HG03460 (cell line): Measurements from ENCODE around the gene RANBP10.
"Not testable (repeated sequence)": the region's sequence is repeated elsewhere in the genome, so short reads cannot be mapped to it uniquely, and the experiment has no call there.

ENCODE experiments used
- ATAC-seq: cut with Tn5 transposase; IDR thresholded peaks from one replicate; pipeline ENCODE4 v1.9.1; 2021; ENCODE audit not compliant: unreplicated experiment

The RANBP10 gene

GRCh38 chr16:67719048-67719777, 87.1 kb downstream of the RANBP10 start, which contains the start of gene GFOD2:
TSS of gene GFOD2 (minus strand) at chr16:67719316. CDS start at chr16:67685715, 33,601 bp downstream.
- peak; percentile 84 for ATAC-seq

DNA sequence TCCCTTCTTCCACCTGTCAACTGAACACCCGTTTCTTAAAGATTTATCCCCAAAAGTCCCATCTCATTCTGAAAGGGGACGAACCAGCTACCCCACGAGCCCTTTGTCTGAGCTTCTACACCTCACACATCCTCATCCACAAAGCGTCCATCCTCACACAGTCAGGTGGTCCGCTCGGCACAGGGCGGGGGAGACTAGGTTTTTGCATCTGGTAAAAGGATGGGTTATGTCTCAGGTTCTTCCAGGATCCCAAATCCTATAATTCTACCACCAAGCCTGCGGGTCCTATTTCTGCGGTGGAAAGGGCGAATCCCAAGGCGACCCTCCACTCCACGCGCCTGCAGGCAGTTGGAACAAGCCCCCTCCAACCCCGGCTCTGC, 87.7 kb downstream of the RANBP10 start:
- peak; percentile 19 for ATAC-seq

DNA sequence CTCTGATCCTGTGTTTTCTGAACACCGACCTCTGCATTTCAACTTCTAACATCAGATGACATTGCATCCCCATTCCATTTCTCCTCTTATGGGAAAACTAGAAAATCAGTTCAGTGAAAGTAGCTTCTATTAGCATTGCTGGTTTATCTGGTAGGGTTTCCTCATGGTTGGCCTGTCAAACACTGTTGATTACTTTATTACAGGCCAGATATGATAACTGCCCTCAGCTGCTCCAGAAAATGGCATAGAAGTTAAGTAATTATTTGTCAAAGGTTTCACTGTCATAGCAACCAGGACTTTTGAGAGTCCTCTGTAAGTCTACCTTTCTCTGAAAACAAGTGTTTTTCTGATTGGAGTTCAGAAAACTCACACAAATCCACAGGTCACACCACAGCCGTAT, 90.3 kb downstream of the RANBP10 start:
- ATAC-seq: no peak

- ATAC-seq: no peak
Measured at GRCh38 chr16:67714522-67714921, 91.8 kb downstream of the RANBP10 start.

- no peak for ATAC-seq
Measured at GRCh38 chr16:67713647-67714273, 92.6 kb downstream of the RANBP10 start.

- no peak for ATAC-seq
Measured at GRCh38 chr16:67710607-67711006, 95.8 kb downstream of the RANBP10 start.

- no peak for ATAC-seq
Measured at GRCh38 chr16:67709050-67709449, 97.3 kb downstream of the RANBP10 start.

GRCh38 chr16:67708368-67708771, 98.0 kb downstream of the RANBP10 start:
- ATAC-seq: no peak

DNA sequence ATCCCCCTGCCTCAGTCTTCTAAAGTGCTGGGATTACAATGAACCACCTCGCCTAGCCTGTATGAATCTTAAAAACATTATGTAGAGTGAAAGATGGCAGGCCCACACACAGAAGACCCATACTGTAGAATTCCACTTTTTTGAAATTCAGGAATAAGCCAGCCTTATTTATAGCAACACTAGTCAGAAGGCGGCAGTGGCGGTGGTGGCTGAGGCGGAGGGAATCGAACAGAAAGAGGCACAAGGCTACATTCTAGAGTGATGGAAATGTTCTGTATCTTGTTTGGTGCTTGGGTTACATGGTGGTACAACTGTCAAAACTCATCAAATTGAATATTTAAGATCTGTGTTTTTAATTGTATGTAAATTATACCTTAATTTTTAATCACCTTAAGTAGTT, 98.6 kb downstream of the RANBP10 start:
- ATAC-seq: no peak

DNA sequence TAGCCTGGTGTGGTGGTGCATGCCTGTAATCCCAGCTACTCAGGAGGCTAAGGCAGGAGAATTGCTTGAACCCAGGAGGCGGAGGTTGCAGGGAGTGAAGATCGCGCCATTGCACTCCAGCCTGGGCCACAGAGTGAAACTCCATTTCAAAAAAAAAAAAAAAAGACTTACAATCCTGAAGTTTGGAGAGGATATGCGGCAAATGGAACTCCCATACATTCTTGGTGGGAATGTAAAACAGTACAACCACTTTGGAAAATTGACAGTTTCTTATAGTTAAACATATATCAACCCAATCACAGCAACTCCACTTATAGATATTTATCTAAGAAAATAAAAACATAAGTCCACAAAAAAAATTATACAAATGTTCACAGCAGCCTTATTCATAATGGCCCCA, 99.2 kb downstream of the RANBP10 start:
- no peak for ATAC-seq

DNA sequence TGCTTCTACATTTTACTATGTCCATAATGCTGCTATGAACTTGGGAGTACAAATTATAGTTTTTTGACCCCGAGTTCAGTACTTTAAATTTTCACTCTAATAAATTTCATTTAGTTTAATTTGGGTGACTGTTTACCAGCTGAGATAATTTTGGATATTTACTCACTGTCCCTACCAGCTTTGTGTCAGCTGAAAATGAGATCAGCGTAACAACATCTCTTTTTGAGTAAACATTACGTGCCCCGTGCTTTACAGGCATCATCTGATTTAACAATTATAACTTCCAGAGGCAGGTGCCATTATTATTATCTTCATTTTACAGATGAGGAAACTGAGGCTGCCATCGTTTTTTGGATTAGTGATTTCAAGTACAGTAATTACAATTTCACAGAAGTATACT, 102.2 kb downstream of the RANBP10 start:
- ATAC-seq: no peak

- no peak for ATAC-seq
Measured at GRCh38 chr16:67703626-67704025, 102.7 kb downstream of the RANBP10 start.

- ATAC-seq: no peak
Measured at GRCh38 chr16:67702130-67702529, 104.2 kb downstream of the RANBP10 start.

DNA sequence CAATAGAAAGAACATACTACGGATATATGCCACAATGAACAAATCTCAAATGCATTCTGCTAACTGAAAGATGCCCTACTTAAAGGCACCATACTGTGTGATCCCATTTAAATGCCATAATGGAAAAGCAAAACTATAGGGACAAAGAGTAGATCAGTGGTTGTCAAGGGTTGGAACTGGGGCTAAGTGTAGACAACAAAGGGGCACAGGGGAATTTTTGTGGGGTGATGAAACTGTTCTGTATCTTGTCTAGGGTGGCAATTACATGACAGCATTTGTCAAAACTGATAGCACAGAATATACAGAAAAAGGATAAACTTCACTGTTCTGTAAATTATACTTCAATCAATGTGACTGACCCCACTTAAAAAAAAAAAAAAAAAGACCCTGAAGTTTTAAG, 104.9 kb downstream of the RANBP10 start:
- ATAC-seq: no peak

DNA sequence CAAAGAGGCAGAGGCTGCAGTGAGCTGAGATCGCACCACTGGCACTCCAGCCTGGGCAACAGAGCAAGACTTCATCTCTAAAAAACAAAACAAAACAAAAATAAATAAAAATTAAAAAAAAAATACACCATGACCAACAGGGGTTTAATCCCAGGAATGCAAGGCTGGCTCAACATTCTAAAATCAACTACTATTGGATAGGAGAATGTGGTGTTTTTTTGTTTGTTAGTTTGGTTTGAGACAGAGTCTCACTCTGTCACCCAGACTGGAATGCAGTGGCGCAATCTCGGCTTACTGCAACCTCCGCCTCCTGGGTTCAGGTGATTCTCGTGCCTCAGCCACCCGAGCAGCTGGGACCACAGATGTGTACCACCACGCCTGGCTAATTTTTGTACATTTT, 107.1 kb downstream of the RANBP10 start:
- ATAC-seq: no peak

DNA sequence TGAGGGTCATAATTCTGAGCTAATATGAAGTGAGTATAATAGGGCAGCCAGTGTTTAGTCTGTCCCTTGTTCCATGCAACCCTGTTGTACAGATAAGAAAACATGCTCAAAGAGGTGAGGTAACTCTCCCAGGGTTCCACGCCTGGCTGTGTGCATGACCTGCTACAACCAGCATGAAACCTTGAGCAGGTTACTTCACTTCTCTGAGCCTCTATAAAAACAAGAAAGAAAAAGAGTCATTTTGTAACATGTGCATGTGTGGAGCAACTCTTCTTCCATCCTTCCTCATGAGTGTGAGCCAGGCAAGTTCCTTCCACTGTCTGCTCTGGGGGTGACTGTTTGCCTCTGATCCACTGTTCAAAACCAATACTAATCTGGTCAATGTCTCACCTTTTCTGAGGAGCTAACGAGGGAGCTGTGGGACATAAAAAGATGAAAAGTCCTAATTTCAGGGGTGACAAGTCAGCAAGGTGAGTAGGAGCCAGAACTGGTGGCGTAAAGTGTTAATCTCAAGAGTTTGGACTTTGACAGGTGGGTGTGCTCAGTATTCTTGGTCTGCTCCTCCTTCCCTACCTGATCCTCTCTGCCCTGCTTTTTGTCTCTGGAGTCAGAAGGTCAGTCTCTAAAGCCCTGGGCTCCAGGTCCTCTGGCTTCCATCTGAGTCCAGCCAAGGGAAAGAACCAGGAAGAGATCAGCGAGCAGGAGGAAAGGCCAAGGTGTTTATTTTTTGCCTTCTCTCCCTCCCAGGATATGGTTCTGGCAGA, 108.8 kb downstream of the RANBP10 start:
- ATAC-seq: no peak

DNA sequence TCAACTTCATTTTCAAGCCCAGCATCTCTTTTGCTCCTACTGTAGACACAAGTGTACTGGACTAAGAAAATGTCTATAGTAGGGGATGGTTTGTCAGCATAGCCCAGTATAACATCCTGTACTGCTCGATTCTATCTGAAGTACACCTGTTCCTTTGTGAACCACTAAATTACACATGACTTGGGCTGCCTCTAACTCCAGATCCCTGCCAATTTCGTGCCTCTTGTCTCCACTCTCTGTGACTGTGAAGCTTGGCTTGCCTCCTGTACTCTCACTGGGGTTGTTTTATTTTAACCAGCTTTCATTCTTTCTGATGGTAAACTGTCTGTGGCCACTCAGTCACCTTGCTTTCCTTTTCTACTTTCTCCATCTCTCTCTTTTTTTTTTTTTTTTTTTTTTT, 111.7 kb downstream of the RANBP10 start:
- ATAC-seq: no peak

- not testable (repeated sequence) for ATAC-seq
Measured at GRCh38 chr16:67693517-67694285, 112.7 kb downstream of the RANBP10 start.

GRCh38 chr16:67685388-67686112, 120.8 kb downstream of the RANBP10 start:
- ATAC-seq: no peak

GRCh38 chr16:67683767-67684166, 122.6 kb downstream of the RANBP10 start:
- ATAC-seq: no peak
